ENCODE measurements around the gene NEDD4L. TPM values are rescaled to one million over a fixed set of nuclear protein-coding genes. Genes with fewer than 3 reads are reported as not detected.

NEDD4L gene
- total and polyA plus RNA-seq, 2 donors (not counting 1 experiment from before 2014, with no cell fraction given), result 10.3 to 25.7 TPM

DNA sequence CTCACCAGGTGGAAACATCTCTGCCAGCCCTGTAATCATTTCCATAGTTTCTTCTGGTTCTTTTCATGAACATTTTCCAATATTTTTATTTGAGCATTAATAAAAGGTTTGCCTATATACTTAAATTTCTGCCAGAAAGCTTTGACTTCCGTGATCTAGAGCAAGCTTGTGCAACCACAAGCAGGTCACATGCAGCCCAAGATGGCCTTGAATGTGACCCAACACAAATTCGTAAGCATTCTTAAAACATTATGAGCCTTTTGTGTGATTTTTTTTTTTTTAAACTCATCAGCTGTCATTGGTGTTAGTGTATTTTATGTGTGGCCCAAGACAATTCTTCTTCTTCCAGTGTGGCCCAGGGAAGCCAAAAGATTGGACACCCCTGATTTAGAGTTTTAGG, 51.6 kb downstream of the NEDD4L start:
- ChIA-PET CTCF (interaction anchor here (1.2 kb wide), 1 partner anchor 26 kb away, joined by 4 read pairs; no protein-coding TSS in a partner anchor), POLR2A (no interaction called here)

DNA sequence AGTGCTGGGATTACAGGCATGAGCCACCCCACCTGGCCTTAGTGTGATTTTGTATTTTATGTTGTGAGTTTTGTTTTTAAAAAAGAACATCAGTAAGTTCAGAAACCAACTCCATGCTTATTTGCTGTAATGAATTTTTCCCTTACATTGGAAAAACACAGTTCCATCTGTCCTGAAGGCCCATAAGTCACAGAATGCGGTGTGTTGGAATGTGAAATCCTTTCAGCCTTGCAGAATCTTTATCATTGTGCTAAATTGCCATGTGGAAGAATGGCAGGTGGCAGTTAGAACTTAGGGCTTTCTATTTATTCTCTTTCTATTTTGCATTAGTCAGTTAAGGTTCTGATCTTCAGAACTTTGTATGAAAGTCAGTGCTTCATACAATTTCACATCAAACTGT, 52.6 kb downstream of the NEDD4L start:
- Mint-ChIP-seq H3K4me1 (peaks cover 29% of the 10 kb centered on the region), H3K9me3 (ENCODE audit: insufficient read depth) (no peaks in the 10 kb centered on the region), H3K27me3 (no peaks in the 10 kb centered on the region), H3K27ac (no peak overlapping the region), H3K4me3 (no peak overlapping the region)
- no peak for ATAC-seq (ENCODE audit: low read depth)
- H3K4me3 ChIP-seq (ENCODE audit: control extremely low read depth in 1 of 5, extremely low read depth in 1 of 5, insufficient read depth in 1 of 5, low read depth in 2 of 5, low read length in 4 of 5), result no peak overlapping the region
- no peak overlapping the region for H3K9ac ChIP-seq (ENCODE audit: low read length)
- H2AFZ ChIP-seq (ENCODE audit: insufficient read depth, low read depth, low read length, poor library complexity, severe bottlenecking), result no peak overlapping the region
- TF ChIP-seq, protein P1, sequence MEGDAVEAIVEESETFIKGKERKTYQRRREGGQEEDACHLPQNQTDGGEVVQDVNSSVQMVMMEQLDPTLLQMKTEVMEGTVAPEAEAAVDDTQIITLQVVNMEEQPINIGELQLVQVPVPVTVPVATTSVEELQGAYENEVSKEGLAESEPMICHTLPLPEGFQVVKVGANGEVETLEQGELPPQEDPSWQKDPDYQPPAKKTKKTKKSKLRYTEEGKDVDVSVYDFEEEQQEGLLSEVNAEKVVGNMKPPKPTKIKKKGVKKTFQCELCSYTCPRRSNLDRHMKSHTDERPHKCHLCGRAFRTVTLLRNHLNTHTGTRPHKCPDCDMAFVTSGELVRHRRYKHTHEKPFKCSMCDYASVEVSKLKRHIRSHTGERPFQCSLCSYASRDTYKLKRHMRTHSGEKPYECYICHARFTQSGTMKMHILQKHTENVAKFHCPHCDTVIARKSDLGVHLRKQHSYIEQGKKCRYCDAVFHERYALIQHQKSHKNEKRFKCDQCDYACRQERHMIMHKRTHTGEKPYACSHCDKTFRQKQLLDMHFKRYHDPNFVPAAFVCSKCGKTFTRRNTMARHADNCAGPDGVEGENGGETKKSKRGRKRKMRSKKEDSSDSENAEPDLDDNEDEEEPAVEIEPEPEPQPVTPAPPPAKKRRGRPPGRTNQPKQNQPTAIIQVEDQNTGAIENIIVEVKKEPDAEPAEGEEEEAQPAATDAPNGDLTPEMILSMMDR (IDR thresholded peaks at IDR 0.05), result no peak
- no peak for TF ChIP-seq EZH2 (IDR thresholded peaks at IDR 0.05; ENCODE audit: borderline replicate concordance, insufficient read depth, low read depth, low read length, poor library complexity, severe bottlenecking)
- H4K20me1 ChIP-seq (ENCODE audit: control insufficient read depth, insufficient read depth, low read length, poor library complexity, severe bottlenecking), result no peaks in the 10 kb centered on the region
- H3K79me2 ChIP-seq (ENCODE audit: control insufficient read depth, insufficient read depth, low read length), result no peaks in the 10 kb centered on the region
- H3K36me3 ChIP-seq (replicated peaks in 1 of 2; ENCODE audit: control extremely low read depth in 1 of 2, control insufficient read depth in 1 of 2, extremely low read depth in 1 of 2, insufficient read depth in 2 of 2, low read length in 1 of 2), result no peaks in the 10 kb centered on the region
- H3K4me1 ChIP-seq (ENCODE audit: control insufficient read depth in 2 of 2, insufficient read depth in 2 of 2, low read length in 2 of 2), result peaks cover 2% of the 10 kb centered on the region in 2 donors
- no peaks in the 10 kb centered on the region for H3K27me3 ChIP-seq (replicated peaks in 1 of 4; ENCODE audit: control extremely low read depth in 1 of 4, control insufficient read depth in 3 of 4, insufficient read depth in 4 of 4, low read length in 3 of 4)
- POLR2A ChIA-PET, result no interaction called here
- CTCF ChIA-PET, result no interaction called here
- H3K9me3 ChIP-seq (ENCODE audit: control extremely low read depth in 1 of 3, control insufficient read depth in 2 of 3, insufficient read depth in 1 of 3, low read length in 2 of 3), result no peaks in the 10 kb centered on the region
- no peak overlapping the region for H3K27ac ChIP-seq (ENCODE audit: low read length in 2 of 2)
- no peak overlapping the region for H3K4me2 ChIP-seq (replicated peaks; ENCODE audit: low read depth, low read length, poor library complexity, severe bottlenecking)
- WGBS (ENCODE audit: insufficient coverage), result no CpG with 5 or more reads among the region's 1 CpG
- intact Hi-C loops (cut with micrococcal nuclease), result no loop called here
- no peak for DNase-seq

More for the DNA sequence above, 51.6 kb downstream of the NEDD4L start:
- no peak overlapping the region for H3K27ac ChIP-seq (ENCODE audit: low read length in 2 of 2)
- H3K4me3 ChIP-seq (ENCODE audit: control extremely low read depth in 1 of 5, extremely low read depth in 1 of 5, insufficient read depth in 1 of 5, low read depth in 2 of 5, low read length in 4 of 5), result no peak overlapping the region
- ATAC-seq (ENCODE audit: low read depth) (no peak), DNase-seq (no peak)
- no peaks in the 10 kb centered on the region for H3K27me3 Mint-ChIP-seq
- H3K9ac ChIP-seq (ENCODE audit: low read length), result no peak overlapping the region
- no peak overlapping the region for H3K4me2 ChIP-seq (replicated peaks; ENCODE audit: low read depth, low read length, poor library complexity, severe bottlenecking)
- H3K4me1 Mint-ChIP-seq, result peaks cover 31% of the 10 kb centered on the region
- H3K4me3 Mint-ChIP-seq, result no peak overlapping the region
- H3K4me1 ChIP-seq (ENCODE audit: control insufficient read depth in 2 of 2, insufficient read depth in 2 of 2, low read length in 2 of 2), result peaks cover 11% of the 10 kb centered on the region in 2 donors
- H4K20me1 ChIP-seq (ENCODE audit: control insufficient read depth, insufficient read depth, low read length, poor library complexity, severe bottlenecking), result no peaks in the 10 kb centered on the region
- no peaks in the 10 kb centered on the region for H3K27me3 ChIP-seq (replicated peaks in 1 of 4; ENCODE audit: control extremely low read depth in 1 of 4, control insufficient read depth in 3 of 4, insufficient read depth in 4 of 4, low read length in 3 of 4)
- no peaks in the 10 kb centered on the region for H3K9me3 ChIP-seq (ENCODE audit: control extremely low read depth in 1 of 3, control insufficient read depth in 2 of 3, insufficient read depth in 1 of 3, low read length in 2 of 3)
- TF ChIP-seq, protein P1 (IDR thresholded peaks at IDR 0.05), result no peak
- TF ChIP-seq EZH2 (IDR thresholded peaks at IDR 0.05; ENCODE audit: borderline replicate concordance, insufficient read depth, low read depth, low read length, poor library complexity, severe bottlenecking), result no peak
- intact Hi-C loops (cut with micrococcal nuclease), result no loop called here
- H3K36me3 ChIP-seq (replicated peaks in 1 of 2; ENCODE audit: control extremely low read depth in 1 of 2, control insufficient read depth in 1 of 2, extremely low read depth in 1 of 2, insufficient read depth in 2 of 2, low read length in 1 of 2), result no peaks in the 10 kb centered on the region
- no CpG with 5 or more reads among the region's 2 CpGs for WGBS (ENCODE audit: insufficient coverage)
- no peaks in the 10 kb centered on the region for H3K9me3 Mint-ChIP-seq (ENCODE audit: insufficient read depth)
- H3K79me2 ChIP-seq (ENCODE audit: control insufficient read depth, insufficient read depth, low read length), result no peaks in the 10 kb centered on the region
- H2AFZ ChIP-seq (ENCODE audit: insufficient read depth, low read depth, low read length, poor library complexity, severe bottlenecking), result no peak overlapping the region
- H3K27ac Mint-ChIP-seq, result no peak overlapping the region

Measured in B cell (primary cell).